Ovary (tissue), 3 donors: ENCODE results near the gene NFKBIA.

Experiments used
- EP300 ChIP-seq: sonication (generic); formaldehyde crosslinking; IDR thresholded peaks from one replicate; pipeline ENCODE4 v1.6.1; 2017; ENCODE audit warnings: antibody characterized with exemption
- POLR2A ChIP-seq: fragments of 450-650 bp; IDR thresholded peaks from one replicate; pipeline ENCODE4 v1.6.1; 2017; ENCODE audit warnings: antibody characterized with exemption, mild to moderate bottlenecking, moderate library complexity
- TF ChIP-seq, protein P1 (sequence below), 3 donors: fragments of 450-650 bp in 2 of 3; fragments of 200-600 bp in 1 of 3; IDR thresholded peaks; one replicate each; pipeline versions ENCODE4 v1.5.1 to v1.8.0; 2016 to 2022; ENCODE audit warnings: antibody characterized with exemption in 3 of 3, mild to moderate bottlenecking in 1 of 3
- donor health status: DM: no; HTN: no; CAD: no.

DNA sequence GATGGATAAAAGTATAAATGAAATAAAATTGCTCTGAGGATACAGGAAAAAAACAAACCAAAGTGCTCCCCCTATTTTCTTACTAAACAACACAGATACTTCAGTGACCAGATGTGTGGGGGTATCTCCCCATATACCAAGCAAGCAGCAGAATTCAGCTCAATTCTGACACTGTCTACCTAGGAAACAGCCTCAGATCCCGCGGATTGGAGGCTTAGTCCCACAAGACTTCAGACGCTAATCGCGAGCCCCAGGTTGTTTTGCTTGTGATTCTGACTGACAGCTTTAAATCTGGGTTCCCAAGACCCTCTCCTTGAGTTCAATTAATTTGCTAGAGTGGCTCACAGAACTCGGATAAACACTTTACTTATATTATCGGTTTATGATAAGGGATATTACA, 17.3 kb downstream of the NFKBIA start:
- TF ChIP-seq, protein P1, sequence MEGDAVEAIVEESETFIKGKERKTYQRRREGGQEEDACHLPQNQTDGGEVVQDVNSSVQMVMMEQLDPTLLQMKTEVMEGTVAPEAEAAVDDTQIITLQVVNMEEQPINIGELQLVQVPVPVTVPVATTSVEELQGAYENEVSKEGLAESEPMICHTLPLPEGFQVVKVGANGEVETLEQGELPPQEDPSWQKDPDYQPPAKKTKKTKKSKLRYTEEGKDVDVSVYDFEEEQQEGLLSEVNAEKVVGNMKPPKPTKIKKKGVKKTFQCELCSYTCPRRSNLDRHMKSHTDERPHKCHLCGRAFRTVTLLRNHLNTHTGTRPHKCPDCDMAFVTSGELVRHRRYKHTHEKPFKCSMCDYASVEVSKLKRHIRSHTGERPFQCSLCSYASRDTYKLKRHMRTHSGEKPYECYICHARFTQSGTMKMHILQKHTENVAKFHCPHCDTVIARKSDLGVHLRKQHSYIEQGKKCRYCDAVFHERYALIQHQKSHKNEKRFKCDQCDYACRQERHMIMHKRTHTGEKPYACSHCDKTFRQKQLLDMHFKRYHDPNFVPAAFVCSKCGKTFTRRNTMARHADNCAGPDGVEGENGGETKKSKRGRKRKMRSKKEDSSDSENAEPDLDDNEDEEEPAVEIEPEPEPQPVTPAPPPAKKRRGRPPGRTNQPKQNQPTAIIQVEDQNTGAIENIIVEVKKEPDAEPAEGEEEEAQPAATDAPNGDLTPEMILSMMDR (IDR thresholded peaks at IDR 0.05): no peak
- no peak for TF ChIP-seq POLR2A
- no peak for TF ChIP-seq EP300
